GM12891 (cell line): ENCODE measurements around the gene SLC35F4.

Experiments used
- DNase-seq: peaks from one replicate; pipeline ENCODE4 v3.0.0; 2011; ENCODE audit warnings: low spot score; ENCODE audit not compliant: insufficient read length
- FAIRE-seq: peaks from 2 replicates; lab custom pipeline; 2011; peaks lifted over from hg19 to GRCh38; lab: Jason Lieb, UNC
- PAX5 ChIP-seq: IDR thresholded peaks from 2 replicates; pipeline ENCODE4 v1.6.1; 2011; ENCODE audit warnings: low read length, moderate library complexity, mild to moderate bottlenecking; ENCODE audit not compliant: insufficient read depth, severe bottlenecking
- POLR2A ChIP-seq: IDR thresholded peaks from 2 replicates; pipeline ENCODE4 v1.6.1; 2011; ENCODE audit warnings: low read depth, low read length, control low read depth
- POLR2AphosphoS5 ChIP-seq: IDR thresholded peaks from 2 replicates; pipeline ENCODE4 v1.6.1; 2011; ENCODE audit warnings: low read depth, low read length, control low read depth
- POU2F2 ChIP-seq: IDR thresholded peaks from 2 replicates; pipeline ENCODE4 v1.6.1; 2011; ENCODE audit warnings: low read depth, mild to moderate bottlenecking, control low read depth, low read length, moderate library complexity
- SPI1 ChIP-seq: IDR thresholded peaks from 2 replicates; pipeline ENCODE4 v1.6.1; 2011; ENCODE audit warnings: low read depth, low read length, control low read depth
- TAF1 ChIP-seq: IDR thresholded peaks from 2 replicates; pipeline ENCODE4 v1.6.1; 2011; ENCODE audit warnings: low read depth, low read length, control low read depth

SLC35F4 gene

DNA sequence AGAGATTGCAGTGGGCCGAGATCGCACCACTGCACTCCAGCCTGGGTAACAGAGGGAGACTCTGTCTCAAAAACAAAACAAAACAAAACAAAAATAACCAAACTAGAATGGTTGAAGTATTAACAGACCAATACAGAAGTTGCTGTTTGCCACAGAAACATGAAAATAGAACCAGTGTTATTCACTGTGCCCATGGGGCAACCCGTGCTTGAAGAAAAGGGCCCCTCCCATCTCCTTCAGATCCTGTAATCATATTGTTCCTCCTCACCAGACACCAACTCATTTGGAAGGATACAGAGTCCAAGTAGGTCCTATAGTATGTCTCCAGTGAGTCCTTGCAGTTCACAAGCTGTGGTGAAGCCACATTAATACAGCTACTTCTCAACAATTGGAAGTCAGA, 30.9 kb downstream of the SLC35F4 start:
- FAIRE-seq (no peak), DNase-seq (no peak)
- no peak for TF ChIP-seq SPI1
- no peak for TF ChIP-seq POLR2AphosphoS5

DNA sequence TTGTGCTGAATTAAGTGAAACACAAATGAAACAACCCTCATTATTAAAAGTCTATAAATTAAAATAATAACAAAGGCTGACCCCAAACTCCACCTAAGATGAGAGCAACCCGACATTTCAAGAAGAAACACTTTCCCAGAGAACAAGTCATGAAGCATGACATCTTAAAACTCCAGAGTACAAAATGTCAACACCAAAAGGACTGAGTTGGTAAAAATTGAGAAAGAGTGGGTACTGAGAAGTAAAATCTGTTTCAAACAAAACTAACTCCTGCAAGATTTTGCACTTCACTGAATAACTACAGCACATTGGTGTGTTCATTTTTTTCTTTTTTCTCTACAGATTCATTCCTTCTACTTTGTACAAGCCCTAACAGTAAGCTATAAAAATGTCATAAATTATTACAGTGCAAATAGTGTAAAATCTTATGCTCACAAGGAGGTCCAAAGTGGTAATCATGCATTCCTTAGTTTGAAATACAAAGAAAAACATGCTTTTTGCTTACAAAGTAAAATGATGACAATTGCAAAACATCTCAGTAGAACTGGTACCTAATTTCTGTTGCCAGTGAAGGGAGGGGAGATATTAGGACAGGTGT, 31.8 kb downstream of the SLC35F4 start:
- TF ChIP-seq POLR2AphosphoS5 (no peak), TAF1 (no peak), POLR2A (no peak), POU2F2 (no peak), PAX5 (no peak), SPI1 (no peak)
- FAIRE-seq (no peak), DNase-seq (no peak)

- TF ChIP-seq TAF1 (no peak), POU2F2 (no peak), POLR2A (no peak), SPI1 (no peak), PAX5 (no peak), POLR2AphosphoS5 (no peak)
- DNase-seq, result no peak
- no peak for FAIRE-seq
Observed at GRCh38 chr14:57833323-57833722, 32.6 kb downstream of the SLC35F4 start.

DNA sequence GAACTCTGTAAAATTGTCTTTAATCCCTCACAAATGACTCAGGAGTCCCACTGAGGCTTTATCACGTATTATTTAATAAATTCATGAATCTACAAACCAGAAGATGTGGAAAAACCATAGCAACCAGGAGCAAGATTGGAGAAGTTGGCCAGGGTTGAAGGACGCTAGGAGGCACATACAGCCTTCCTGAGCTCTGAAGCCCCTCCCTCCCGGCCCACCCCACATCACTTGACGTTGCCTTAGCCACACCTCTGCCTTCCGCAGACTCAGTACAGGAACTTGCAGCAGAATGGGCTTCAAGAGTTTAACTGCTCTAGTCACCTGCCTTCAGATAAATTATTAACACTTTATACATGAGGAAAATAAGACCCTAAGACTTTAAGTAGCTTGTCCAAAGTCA, 33.9 kb downstream of the SLC35F4 start:
- TF ChIP-seq TAF1 (no peak), POU2F2 (no peak), SPI1 (no peak), PAX5 (no peak), POLR2AphosphoS5 (no peak), POLR2A (no peak)
- FAIRE-seq (no peak), DNase-seq (no peak)

GRCh38 chr14:57828713-57829112, 37.2 kb downstream of the SLC35F4 start:
- FAIRE-seq (no peak), DNase-seq (no peak)
- TF ChIP-seq POLR2AphosphoS5 (no peak), SPI1 (no peak)

- no peak for FAIRE-seq
Observed at GRCh38 chr14:57823015-57823660, 42.8 kb downstream of the SLC35F4 start.

DNA sequence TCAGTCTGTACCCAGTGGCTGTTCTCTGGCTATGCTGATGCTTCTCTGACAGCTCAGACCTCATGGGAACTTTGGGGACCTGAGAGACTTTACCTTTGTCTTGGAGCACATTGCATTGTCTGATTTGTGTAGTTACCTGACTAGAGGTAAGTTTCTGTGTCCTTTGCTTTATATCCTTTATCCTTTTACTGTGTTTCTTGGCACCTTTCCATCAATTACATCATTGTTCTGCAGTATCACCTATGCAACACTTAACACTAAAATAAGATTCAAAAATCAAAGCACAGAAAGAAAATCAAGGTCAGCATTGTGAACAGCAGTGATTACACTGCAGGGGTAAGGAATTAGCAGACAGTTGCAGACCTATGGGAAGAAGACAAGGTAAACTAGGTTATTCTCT, 43.8 kb downstream of the SLC35F4 start:
- no peak for TF ChIP-seq TAF1
- no peak for TF ChIP-seq SPI1
- no peak for TF ChIP-seq POU2F2
- no peak for TF ChIP-seq PAX5
- TF ChIP-seq POLR2AphosphoS5, result no peak
- TF ChIP-seq POLR2A, result no peak
- no peak for DNase-seq
- FAIRE-seq, result no peak

More at GRCh38 chr14:57823015-57823660, 42.8 kb downstream of the SLC35F4 start:
- DNase-seq, result no peak
- TF ChIP-seq TAF1 (no peak), POLR2AphosphoS5 (no peak), PAX5 (no peak), POU2F2 (no peak), SPI1 (no peak), POLR2A (no peak)

DNA sequence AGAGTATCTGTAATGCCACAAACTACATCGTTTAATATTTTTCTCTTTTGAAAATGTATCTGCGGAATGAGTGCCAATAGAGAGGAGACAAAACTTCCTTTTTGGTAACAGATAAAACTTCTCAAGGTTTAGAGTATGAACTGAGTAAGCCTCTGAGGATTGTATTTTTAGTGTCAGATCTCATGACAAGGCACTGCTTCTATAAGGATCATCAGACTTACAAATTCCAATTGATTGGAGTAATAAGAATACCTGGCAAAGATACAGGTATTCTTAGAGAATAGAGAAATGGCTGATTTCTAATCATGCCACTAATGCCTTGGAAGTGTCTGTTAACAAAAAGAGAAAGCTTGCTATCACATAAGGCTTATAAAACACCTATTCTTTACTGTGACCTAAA, 45.3 kb downstream of the SLC35F4 start:
- FAIRE-seq, result no peak
- no peak for DNase-seq
- TF ChIP-seq TAF1, result no peak
- TF ChIP-seq POU2F2, result no peak
- no peak for TF ChIP-seq PAX5
- no peak for TF ChIP-seq SPI1
- TF ChIP-seq POLR2A, result no peak
- no peak for TF ChIP-seq POLR2AphosphoS5

DNA sequence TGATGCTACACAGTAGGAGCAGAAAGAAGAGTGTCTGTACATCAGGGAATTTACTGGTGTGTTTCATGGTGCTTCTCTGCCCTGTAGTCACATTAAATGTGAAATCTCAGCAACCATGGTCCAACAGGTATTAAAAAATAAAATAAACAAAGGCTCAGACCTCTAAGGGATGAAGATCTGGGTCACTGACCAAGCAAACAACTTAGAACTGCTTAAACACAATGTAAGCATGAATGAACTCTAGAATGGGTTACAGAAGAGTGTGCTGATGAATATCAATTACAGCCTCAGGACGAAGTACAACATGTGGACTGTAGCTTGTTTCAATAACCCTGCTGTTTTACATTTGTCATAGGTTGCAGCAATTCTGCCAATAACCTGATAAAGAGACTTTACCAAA, 47.4 kb downstream of the SLC35F4 start:
- TF ChIP-seq POU2F2 (no peak), POLR2AphosphoS5 (no peak), SPI1 (no peak), TAF1 (no peak), PAX5 (no peak), POLR2A (no peak)
- FAIRE-seq (no peak), DNase-seq (no peak)

DNA sequence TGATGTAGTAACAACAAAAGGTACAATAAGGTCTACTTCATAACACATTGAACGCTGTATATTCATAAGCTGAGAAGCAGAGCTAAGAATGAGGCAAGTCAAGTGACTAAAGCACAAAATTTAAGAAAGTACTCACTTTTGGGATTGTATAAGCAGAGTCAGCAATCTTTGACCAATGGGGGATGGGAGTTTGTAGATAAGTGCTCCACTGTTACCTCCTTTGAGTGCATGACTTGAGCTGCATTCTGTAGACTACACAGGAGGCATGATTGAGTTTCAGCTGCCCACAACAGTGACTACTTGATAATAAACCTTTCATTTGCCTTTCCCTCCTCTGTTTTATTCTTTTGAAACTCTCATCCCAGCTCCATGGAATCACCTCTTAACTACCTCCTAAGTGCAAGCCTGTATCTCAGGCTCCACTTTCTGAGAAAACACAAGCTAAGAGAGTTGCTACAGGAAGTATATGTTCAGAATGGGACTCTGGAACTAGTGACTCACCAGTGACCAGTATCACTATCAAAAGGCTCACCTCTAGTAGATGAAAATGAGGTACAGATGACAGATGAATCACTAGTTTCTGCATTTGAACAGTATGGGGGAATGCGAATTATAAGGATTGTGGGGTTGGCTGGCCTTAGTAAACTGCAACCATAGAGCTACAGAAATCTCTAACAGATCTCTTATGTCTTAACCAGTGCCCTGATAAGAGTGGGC, 49.2 kb downstream of the SLC35F4 start:
- TF ChIP-seq POLR2A (no peak), TAF1 (no peak), SPI1 (no peak), POLR2AphosphoS5 (no peak), PAX5 (no peak), POU2F2 (no peak)
- DNase-seq (no peak), FAIRE-seq (no peak)

DNA sequence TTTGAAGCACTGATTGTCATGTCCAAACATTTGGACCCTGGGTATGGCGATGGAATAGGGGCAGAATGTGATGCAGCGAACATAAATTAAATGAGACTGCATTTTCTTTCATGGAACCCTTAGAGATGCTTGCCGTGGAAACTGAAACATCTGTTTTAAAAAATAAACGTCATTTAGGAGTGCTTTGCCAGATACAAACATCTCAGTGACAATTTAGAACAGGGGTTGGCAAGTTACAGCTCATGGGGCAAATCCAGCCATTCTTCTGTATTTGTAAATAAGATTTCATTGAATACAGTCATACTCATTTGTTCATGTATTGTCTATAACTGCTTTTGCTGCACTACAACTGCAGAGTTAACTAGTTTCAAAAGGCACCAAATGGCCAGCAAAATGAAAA, 51.2 kb downstream of the SLC35F4 start:
- FAIRE-seq, result no peak
- no peak for DNase-seq
- no peak for TF ChIP-seq TAF1
- TF ChIP-seq SPI1, result no peak
- no peak for TF ChIP-seq POLR2A
- TF ChIP-seq POU2F2, result no peak
- no peak for TF ChIP-seq PAX5
- TF ChIP-seq POLR2AphosphoS5, result no peak
